Fibroblast of lung (primary cell): ENCODE measurements around the gene CLIP1. TPM values are rescaled to one million over a fixed set of nuclear protein-coding genes. Genes with fewer than 3 reads are reported as not detected.

Source experiments
- DNase-seq, 2 donors: peaks; one replicate each; pipeline versions ENCODE4 v3.0.0 to v3.0.0-alpha.2; 2010; ENCODE audit warnings: low read depth in 2 of 2
- H2AFZ ChIP-seq: 2 replicates; pipeline ENCODE4 v1.5.1; 2012; ENCODE audit warnings: low read length, control low read depth, inconsistent platforms
- H3K27ac ChIP-seq: 2 replicates; pipeline ENCODE4 v1.5.1; 2011; ENCODE audit warnings: low read length, control low read depth; ENCODE audit not compliant: insufficient read depth
- H3K27me3 ChIP-seq: 2 replicates; pipeline ENCODE4 v1.5.1; 2011; ENCODE audit warnings: mild to moderate bottlenecking, low read length; ENCODE audit not compliant: control insufficient read depth, insufficient read depth
- H3K36me3 ChIP-seq: 2 replicates; pipeline ENCODE4 v1.5.1; 2011; ENCODE audit warnings: low read length; ENCODE audit not compliant: control insufficient read depth, insufficient read depth
- H3K4me1 ChIP-seq: 2 replicates; pipeline ENCODE4 v1.5.1; 2011; ENCODE audit warnings: low read length; ENCODE audit not compliant: control insufficient read depth, insufficient read depth; ENCODE audit errors: extremely low read depth
- H3K4me2 ChIP-seq: 2 replicates; pipeline ENCODE4 v1.5.1; 2011; ENCODE audit warnings: low read length, control low read depth; ENCODE audit not compliant: insufficient read depth; ENCODE audit errors: extremely low read depth
- H3K4me3 ChIP-seq, 4 experiments: fragments of 200-600 bp in 1 of 4; sonication (generic) in 1 of 4; replicated peaks in 1 of 4; 2 replicates each; pipeline ENCODE4 v1.5.1; 2011 to 2016; ENCODE audit warnings: low read length in 4 of 4, low read depth in 3 of 4, mild to moderate bottlenecking in 3 of 4, control low read depth in 2 of 4, inconsistent platforms in 1 of 4, mixed read lengths in 1 of 4; ENCODE audit not compliant: insufficient read depth in 1 of 4; ENCODE audit errors: control extremely low read depth in 1 of 4
- H3K79me2 ChIP-seq: 2 replicates; pipeline ENCODE4 v1.5.1; 2012; ENCODE audit warnings: mild to moderate bottlenecking, low read length, inconsistent platforms; ENCODE audit not compliant: control insufficient read depth, insufficient read depth
- H3K9ac ChIP-seq: 2 replicates; pipeline ENCODE4 v1.5.1; 2011; ENCODE audit warnings: mild to moderate bottlenecking, low read length, control low read depth; ENCODE audit not compliant: insufficient read depth
- H3K9me3 ChIP-seq: 2 replicates; pipeline ENCODE4 v1.5.1; 2012; ENCODE audit warnings: low read depth, low read length; ENCODE audit not compliant: control insufficient read depth, insufficient read depth
- H4K20me1 ChIP-seq: 2 replicates; pipeline ENCODE4 v1.5.1; 2011; ENCODE audit warnings: low read length; ENCODE audit not compliant: control insufficient read depth, insufficient read depth; ENCODE audit errors: extremely low read depth
- EZH2 ChIP-seq: IDR thresholded peaks from 2 replicates; pipeline ENCODE4 v1.5.1; 2012; ENCODE audit warnings: low read length, control low read depth, mild to moderate bottlenecking; ENCODE audit errors: missing control alignments
- polyA plus RNA-seq, 2 donors: library from polyadenylated mRNA; depleted of rRNA in 1 of 2; stranded (reverse) in 1 of 2; unstranded in 1 of 2; fragments of >200 nt; gene quantifications; 2 replicates each; pipeline ENCODE4 v1.2.1, GENCODE V29; 2011 to 2012; ENCODE audit warnings: missing spikeins in 1 of 2
- total RNA-seq: library from RNA; depleted of rRNA; stranded (reverse); fragments of >200 nt; gene quantifications from 2 replicates; pipeline ENCODE4 v1.2.1, GENCODE V29; 2014
- TF ChIP-seq, protein P1 (sequence below), 2 donors: IDR thresholded peaks in 1 of 2; conservative IDR thresholded peaks in 1 of 2; 1 replicate in 1 of 2; 2 replicates in 1 of 2; pipeline ENCODE4 v1.5.1; 2011 to 2012; ENCODE audit warnings: low read length in 2 of 2, control low read depth in 1 of 2, inconsistent platforms in 1 of 2, low read depth in 1 of 2, mild to moderate bottlenecking in 1 of 2

The CLIP1 gene
- total and polyA plus RNA-seq, 2 donors (not counting 1 experiment from before 2014, with no cell fraction given): 75.5 to 147 TPM

DNA sequence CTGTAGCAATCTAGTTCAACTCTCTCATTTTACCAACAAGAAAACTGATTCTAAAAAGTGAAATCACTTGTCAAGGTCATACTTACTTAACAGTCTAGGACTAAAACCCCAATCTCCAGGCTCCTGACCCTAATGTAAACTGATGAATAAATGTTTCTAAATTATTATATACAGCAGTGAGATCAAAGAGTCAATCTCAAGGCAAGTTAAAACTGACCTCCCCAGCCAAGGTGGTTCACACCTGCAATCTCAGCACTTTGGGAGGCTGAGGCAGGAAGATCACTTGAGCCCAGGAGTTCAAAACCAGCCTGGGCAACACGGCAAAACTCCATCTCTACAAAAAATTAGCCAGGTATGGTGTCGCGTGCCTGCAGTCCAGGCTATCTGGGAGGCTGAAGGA, 15.3 kb downstream of the CLIP1 start:
- Histone ChIP-seq H3K27me3 (no peaks in the 10 kb centered on the region), H3K9ac (no peak overlapping the region), H3K9me3 (no peaks in the 10 kb centered on the region), H3K4me3 (no peak overlapping the region), H3K4me2 (no peak overlapping the region), H3K27ac (no peak overlapping the region), H3K36me3 (peaks cover 1% of the 10 kb centered on the region), H3K4me1 (peaks cover 2% of the 10 kb centered on the region), H4K20me1 (no peaks in the 10 kb centered on the region), H3K79me2 (peaks cover 72% of the 10 kb centered on the region), H2AFZ (no peak overlapping the region)
- TF ChIP-seq, protein P1, sequence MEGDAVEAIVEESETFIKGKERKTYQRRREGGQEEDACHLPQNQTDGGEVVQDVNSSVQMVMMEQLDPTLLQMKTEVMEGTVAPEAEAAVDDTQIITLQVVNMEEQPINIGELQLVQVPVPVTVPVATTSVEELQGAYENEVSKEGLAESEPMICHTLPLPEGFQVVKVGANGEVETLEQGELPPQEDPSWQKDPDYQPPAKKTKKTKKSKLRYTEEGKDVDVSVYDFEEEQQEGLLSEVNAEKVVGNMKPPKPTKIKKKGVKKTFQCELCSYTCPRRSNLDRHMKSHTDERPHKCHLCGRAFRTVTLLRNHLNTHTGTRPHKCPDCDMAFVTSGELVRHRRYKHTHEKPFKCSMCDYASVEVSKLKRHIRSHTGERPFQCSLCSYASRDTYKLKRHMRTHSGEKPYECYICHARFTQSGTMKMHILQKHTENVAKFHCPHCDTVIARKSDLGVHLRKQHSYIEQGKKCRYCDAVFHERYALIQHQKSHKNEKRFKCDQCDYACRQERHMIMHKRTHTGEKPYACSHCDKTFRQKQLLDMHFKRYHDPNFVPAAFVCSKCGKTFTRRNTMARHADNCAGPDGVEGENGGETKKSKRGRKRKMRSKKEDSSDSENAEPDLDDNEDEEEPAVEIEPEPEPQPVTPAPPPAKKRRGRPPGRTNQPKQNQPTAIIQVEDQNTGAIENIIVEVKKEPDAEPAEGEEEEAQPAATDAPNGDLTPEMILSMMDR (conservative IDR thresholded peaks at IDR 0.05 in 1 of 2, IDR thresholded peaks at IDR 0.05 in 1 of 2; ENCODE audit: low read depth in 1 of 2, low read length in 2 of 2): no peak
- TF ChIP-seq EZH2: no peak
- no peak for DNase-seq

GRCh38 chr12:122406701-122407164, 15.7 kb downstream of the CLIP1 start:
- no peak for TF ChIP-seq EZH2
- TF ChIP-seq, protein P1 (conservative IDR thresholded peaks at IDR 0.05 in 1 of 2, IDR thresholded peaks at IDR 0.05 in 1 of 2; ENCODE audit: low read depth in 1 of 2, low read length in 2 of 2): no peak
- Histone ChIP-seq H3K79me2 (peaks cover 74% of the 10 kb centered on the region), H3K9ac (no peak overlapping the region), H3K36me3 (peaks cover 1% of the 10 kb centered on the region), H3K9me3 (no peaks in the 10 kb centered on the region), H3K27me3 (no peaks in the 10 kb centered on the region), H2AFZ (no peak overlapping the region), H3K27ac (peak overlapping the region; percentile 7), H3K4me2 (no peak overlapping the region), H4K20me1 (no peaks in the 10 kb centered on the region), H3K4me3 (no peak overlapping the region), H3K4me1 (peaks cover 2% of the 10 kb centered on the region)
- DNase-seq: peak in 1 of 2 donors; percentile 92

DNA sequence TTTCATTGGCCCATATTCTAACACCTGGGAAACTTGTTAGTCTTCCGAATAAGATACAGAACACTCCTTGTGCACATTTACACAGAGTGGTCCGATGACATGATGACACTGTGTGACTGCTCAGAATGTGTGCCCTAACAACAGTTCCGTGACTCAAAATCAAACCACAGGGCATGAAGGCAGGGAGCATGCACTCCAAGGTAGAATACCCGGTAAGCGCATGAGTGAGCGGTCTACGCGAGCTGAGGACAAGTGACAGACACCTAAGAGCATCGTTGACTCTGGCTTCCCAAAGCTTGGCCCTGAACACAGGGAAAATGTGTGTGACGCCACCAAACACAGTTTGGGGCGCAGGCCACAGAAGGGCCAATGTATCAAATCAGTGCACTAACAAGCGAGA, 18.6 kb downstream of the CLIP1 start:
- peaks cover 1% of the 10 kb centered on the region for H3K36me3 ChIP-seq
- no peaks in the 10 kb centered on the region for H4K20me1 ChIP-seq
- H3K4me1 ChIP-seq: peaks cover 13% of the 10 kb centered on the region
- H3K27ac ChIP-seq: peak overlapping the region; percentile 5
- TF ChIP-seq, protein P1 (conservative IDR thresholded peaks at IDR 0.05 in 1 of 2, IDR thresholded peaks at IDR 0.05 in 1 of 2; ENCODE audit: low read depth in 1 of 2, low read length in 2 of 2): no peak
- no peak for TF ChIP-seq EZH2
- H3K79me2 ChIP-seq: peaks cover 62% of the 10 kb centered on the region
- no peak for DNase-seq
- H2AFZ ChIP-seq: no peak overlapping the region
- no peaks in the 10 kb centered on the region for H3K9me3 ChIP-seq
- H3K4me2 ChIP-seq: no peak overlapping the region
- H3K4me3 ChIP-seq: no peak overlapping the region
- H3K9ac ChIP-seq: no peak overlapping the region
- H3K27me3 ChIP-seq: no peaks in the 10 kb centered on the region
